Measurements from ENCODE around the gene CBFB.

CBFB gene

GRCh38 chr16:67147437-67148140 lies 118.6 kb downstream of the CBFB start:
- H3K4me3 ChIP-seq (replicated peaks; ENCODE audit: low read depth, low read length), result no peak overlapping the region
- peaks cover 31% of the 10 kb centered on the region for H3K36me3 ChIP-seq (ENCODE audit: control insufficient read depth, insufficient read depth, low read length)
- DNase-seq (ENCODE audit: extremely low read depth, insufficient read length), result no peak
- H3K27me3 ChIP-seq (replicated peaks; ENCODE audit: control insufficient read depth, insufficient read depth, low read length), result no peaks in the 10 kb centered on the region
- TF ChIP-seq, protein P1, sequence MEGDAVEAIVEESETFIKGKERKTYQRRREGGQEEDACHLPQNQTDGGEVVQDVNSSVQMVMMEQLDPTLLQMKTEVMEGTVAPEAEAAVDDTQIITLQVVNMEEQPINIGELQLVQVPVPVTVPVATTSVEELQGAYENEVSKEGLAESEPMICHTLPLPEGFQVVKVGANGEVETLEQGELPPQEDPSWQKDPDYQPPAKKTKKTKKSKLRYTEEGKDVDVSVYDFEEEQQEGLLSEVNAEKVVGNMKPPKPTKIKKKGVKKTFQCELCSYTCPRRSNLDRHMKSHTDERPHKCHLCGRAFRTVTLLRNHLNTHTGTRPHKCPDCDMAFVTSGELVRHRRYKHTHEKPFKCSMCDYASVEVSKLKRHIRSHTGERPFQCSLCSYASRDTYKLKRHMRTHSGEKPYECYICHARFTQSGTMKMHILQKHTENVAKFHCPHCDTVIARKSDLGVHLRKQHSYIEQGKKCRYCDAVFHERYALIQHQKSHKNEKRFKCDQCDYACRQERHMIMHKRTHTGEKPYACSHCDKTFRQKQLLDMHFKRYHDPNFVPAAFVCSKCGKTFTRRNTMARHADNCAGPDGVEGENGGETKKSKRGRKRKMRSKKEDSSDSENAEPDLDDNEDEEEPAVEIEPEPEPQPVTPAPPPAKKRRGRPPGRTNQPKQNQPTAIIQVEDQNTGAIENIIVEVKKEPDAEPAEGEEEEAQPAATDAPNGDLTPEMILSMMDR (IDR thresholded peaks at IDR 0.05; ENCODE audit: insufficient read depth, low read length, poor library complexity, severe bottlenecking), result no peak

DNA sequence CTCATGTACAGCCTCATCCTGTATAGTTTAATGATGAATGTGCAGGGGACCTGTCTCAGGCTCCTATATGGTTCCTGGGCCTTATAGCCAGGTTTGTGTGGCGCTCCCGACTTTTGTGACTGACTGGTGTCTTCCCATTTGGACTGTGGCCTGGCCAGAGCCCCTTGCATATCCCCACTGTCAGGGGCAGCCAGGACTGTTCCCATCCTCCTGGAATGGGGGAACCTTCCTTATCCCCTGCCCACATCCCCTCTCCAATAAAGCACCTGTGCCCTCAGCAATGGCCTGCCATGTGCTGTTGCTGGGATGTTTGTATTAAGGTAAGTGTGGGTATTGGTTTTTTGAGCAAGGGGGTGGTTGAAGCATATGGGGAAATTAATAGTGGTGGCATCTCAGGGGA lies 119.3 kb downstream of the CBFB start:
- DNase-seq (ENCODE audit: extremely low read depth, insufficient read length), result no peak
- Histone ChIP-seq H3K4me3 (replicated peaks; ENCODE audit: low read depth, low read length) (no peak overlapping the region), H3K36me3 (ENCODE audit: control insufficient read depth, insufficient read depth, low read length) (peaks cover 28% of the 10 kb centered on the region), H3K27me3 (replicated peaks; ENCODE audit: control insufficient read depth, insufficient read depth, low read length) (no peaks in the 10 kb centered on the region)
- TF ChIP-seq, protein P1 (IDR thresholded peaks at IDR 0.05; ENCODE audit: insufficient read depth, low read length, poor library complexity, severe bottlenecking), result no peak

GRCh38 chr16:67148656-67149275 lies 119.8 kb downstream of the CBFB start:
- H3K27me3 ChIP-seq (replicated peaks; ENCODE audit: control insufficient read depth, insufficient read depth, low read length), result no peaks in the 10 kb centered on the region
- no peak for DNase-seq (ENCODE audit: extremely low read depth, insufficient read length)
- TF ChIP-seq, protein P1 (IDR thresholded peaks at IDR 0.05; ENCODE audit: insufficient read depth, low read length, poor library complexity, severe bottlenecking), result no peak
- peaks cover 28% of the 10 kb centered on the region for H3K36me3 ChIP-seq (ENCODE audit: control insufficient read depth, insufficient read depth, low read length)
- H3K4me3 ChIP-seq (replicated peaks; ENCODE audit: low read depth, low read length), result no peak overlapping the region

DNA sequence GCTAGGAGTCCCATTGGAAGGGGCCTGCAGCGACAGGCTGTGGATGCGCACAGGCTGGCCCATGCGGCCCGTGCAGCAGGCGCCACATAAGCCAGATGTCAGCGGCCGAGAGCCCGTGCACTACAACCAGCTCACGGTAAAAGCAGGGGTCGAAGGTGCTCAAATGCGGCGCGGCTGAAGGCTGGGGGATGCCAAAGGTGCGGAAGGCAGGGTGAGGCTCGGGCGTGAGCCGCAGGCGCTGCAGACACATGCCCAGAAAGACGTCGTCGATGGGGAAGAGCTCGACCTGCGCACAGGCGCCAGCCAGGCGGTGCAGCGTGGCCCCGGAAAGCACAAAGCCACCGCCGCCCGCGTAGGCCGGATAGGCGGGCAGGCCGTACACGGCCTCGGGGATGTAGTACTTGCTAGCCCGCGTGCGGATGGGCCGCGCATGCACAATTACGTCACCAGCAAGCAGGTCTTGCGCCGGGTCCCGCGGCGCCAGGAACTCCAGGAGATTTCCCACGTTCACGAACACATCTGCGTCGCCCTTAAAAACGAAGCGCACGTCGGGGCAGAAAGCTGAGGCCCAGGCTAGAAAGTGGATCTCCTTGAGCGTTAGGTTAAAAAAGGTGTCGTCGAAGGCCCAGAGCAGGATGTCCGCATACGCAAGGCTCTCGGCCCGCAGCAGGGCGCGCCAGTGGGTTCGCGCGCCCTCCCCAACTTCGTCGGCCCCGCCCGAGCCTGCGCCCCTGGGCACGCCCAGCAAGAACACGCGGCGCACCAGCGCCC lies 120.5 kb downstream of the CBFB start:
- Histone ChIP-seq H3K27me3 (replicated peaks; ENCODE audit: control insufficient read depth, insufficient read depth, low read length) (no peaks in the 10 kb centered on the region), H3K36me3 (ENCODE audit: control insufficient read depth, insufficient read depth, low read length) (peaks cover 26% of the 10 kb centered on the region), H3K4me3 (replicated peaks; ENCODE audit: low read depth, low read length) (no peak overlapping the region)
- no peak for DNase-seq (ENCODE audit: extremely low read depth, insufficient read length)
- TF ChIP-seq, protein P1 (IDR thresholded peaks at IDR 0.05; ENCODE audit: insufficient read depth, low read length, poor library complexity, severe bottlenecking), result no peak

- Histone ChIP-seq H3K36me3 (ENCODE audit: control insufficient read depth, insufficient read depth, low read length) (peaks cover 25% of the 10 kb centered on the region), H3K27me3 (replicated peaks; ENCODE audit: control insufficient read depth, insufficient read depth, low read length) (no peaks in the 10 kb centered on the region), H3K4me3 (replicated peaks; ENCODE audit: low read depth, low read length) (peak overlapping the region; percentile 76)
- DNase-seq (ENCODE audit: extremely low read depth, insufficient read length), result no peak
- TF ChIP-seq, protein P1 (IDR thresholded peaks at IDR 0.05; ENCODE audit: insufficient read depth, low read length, poor library complexity, severe bottlenecking), result no peak
Observed at GRCh38 chr16:67150047-67150832, 121.3 kb downstream of the CBFB start.
